H1 (cell line): ENCODE measurements around the gene TCF7L1. TPM values are rescaled to one million over a fixed set of nuclear protein-coding genes. Genes with fewer than 3 reads are reported as not detected.

Source experiments
- polyA plus RNA-seq, 7 experiments: library from polyadenylated mRNA; depleted of rRNA in 3 of 7; stranded (reverse) in 5 of 7; unstranded in 2 of 7; fragments of >200 nt in 5 of 7; fragments of 200-250 nt in 2 of 7; gene quantifications; 1 replicate in 5 of 7; 2 replicates in 1 of 7; 4 replicates in 1 of 7; pipeline versions ENCODE4 v1.2.1 to v1.2.3, GENCODE V29; 2011 to 2013; ENCODE audit warnings: missing spikeins in 2 of 7, mixed read lengths in 2 of 7
- total RNA-seq: library from RNA; stranded (reverse); fragmentation: NEBNext Ultra II Directional; extraction: Animal tissue kit (Norgen Biotek cat#: 25700); gene quantifications from 2 replicates; pipeline ENCODE4 v1.2.1, GENCODE V29; 2021
- TF ChIP-seq, protein P1 (sequence below): IDR thresholded peaks from 2 replicates; pipeline ENCODE4 v1.6.1; 2012; ENCODE audit warnings: inconsistent platforms

TCF7L1 gene
- total and polyA plus RNA-seq, 2 of the 8 experiments (the other 6 are each of a cell fraction or from before 2014, with no cell fraction given), result 27.5 to 108 TPM

DNA sequence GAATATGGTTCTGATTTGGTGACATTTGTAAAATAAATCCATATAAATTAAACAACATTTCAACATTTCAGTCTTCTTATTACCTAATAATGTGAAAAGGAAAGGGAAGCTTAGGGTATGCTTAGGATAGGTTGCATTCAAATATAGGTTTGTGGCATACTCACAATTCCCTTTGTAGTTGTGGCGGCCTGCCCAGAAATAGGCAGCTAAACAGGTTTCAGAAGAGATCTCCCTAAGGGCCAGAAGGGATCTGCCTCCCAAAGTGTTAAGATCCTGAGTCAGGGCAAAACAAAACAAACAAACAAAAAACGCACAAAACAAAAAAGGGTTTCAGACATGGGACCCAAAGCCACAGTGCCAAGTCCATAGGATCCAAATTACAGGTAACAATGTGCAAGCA, 41.4 kb upstream of the TCF7L1 start (continued):
- TF ChIP-seq, protein P1, sequence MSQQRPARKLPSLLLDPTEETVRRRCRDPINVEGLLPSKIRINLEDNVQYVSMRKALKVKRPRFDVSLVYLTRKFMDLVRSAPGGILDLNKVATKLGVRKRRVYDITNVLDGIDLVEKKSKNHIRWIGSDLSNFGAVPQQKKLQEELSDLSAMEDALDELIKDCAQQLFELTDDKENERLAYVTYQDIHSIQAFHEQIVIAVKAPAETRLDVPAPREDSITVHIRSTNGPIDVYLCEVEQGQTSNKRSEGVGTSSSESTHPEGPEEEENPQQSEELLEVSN, result no peak
